GM19463 (cell line): ENCODE measurements around the gene KRT6C.

Experiments
- ATAC-seq: cut with Tn5 transposase; IDR thresholded peaks from one replicate; pipeline ENCODE4 v1.9.1; 2021; ENCODE audit warnings: mild to moderate bottlenecking, moderate library complexity; ENCODE audit not compliant: unreplicated experiment

The KRT6C gene

GRCh38 chr12:52473768-52474167 is at the start of gene KRT6C:
Gene KRT6C (minus strand): TSS chr12:52473805. CDS start chr12:52473737, 68 bp downstream.
- ATAC-seq: no peak

GRCh38 chr12:52522346-52523011 is 48.9 kb upstream of the KRT6C start:
- no peak for ATAC-seq

GRCh38 chr12:52521568-52522266 is 48.1 kb upstream of the KRT6C start:
- ATAC-seq: no peak

DNA sequence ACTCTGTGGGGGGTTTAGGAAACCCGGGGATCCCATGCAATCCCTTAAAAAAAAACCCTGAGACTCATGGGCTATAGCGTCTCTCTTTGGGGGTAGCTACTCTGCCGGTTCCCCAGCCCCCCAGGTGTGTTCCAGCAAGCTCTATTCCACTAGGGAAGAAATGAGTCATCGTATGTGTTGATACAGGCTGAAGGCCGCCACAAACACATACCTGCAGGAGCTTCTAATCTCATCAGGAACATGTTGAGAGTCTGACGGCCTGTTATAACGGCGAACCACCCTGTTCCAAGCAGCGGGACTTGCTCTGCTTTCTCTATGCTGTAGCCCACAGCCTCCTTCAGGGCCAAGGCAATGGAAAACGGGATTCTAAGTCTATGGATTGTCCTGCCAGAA is 47.6 kb upstream of the KRT6C start:
- no peak for ATAC-seq

GRCh38 chr12:52519826-52520662 is 46.4 kb upstream of the KRT6C start, which contains the start of gene KRT5:
Gene KRT5 (minus strand): TSS chr12:52520394. CDS start chr12:52520296, 98 bp downstream.
- ATAC-seq: no peak

DNA sequence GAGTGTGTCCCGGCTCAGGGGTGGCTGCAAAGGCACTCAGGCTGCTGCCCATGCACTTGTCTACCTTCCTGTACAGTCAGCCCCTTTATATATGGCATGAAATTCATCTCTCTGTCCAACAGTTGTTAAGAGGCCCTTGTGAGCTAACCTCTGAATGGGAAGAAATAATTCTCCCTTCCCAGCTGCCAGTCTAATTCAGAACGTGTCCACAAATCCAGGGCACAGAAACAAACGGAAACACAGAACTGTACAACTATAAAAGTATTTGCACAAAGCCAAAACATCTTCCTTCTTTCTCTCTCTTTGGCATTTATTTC is 45.7 kb upstream of the KRT6C start:
- ATAC-seq: no peak

GRCh38 chr12:52518574-52519386 is 45.2 kb upstream of the KRT6C start:
- ATAC-seq: no peak

DNA sequence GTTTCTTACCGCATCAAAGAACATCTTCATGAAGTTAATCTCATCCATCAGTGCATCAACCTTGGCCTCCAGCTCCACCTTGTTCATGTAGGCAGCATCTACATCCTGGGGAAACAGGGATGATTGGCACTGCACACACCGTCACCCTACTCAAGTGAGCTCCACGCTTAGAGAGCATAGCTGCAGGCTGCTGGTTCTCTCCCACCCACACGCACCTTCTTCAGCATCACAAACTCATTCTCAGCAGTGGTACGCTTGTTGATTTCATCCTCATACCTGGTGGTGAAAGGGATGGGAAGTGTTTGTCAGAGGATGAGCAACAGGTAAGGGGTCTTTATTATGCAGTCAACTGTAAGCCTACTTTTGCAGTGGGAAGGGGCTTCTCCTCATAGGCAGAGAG is 44.3 kb upstream of the KRT6C start:
- ATAC-seq: no peak

DNA sequence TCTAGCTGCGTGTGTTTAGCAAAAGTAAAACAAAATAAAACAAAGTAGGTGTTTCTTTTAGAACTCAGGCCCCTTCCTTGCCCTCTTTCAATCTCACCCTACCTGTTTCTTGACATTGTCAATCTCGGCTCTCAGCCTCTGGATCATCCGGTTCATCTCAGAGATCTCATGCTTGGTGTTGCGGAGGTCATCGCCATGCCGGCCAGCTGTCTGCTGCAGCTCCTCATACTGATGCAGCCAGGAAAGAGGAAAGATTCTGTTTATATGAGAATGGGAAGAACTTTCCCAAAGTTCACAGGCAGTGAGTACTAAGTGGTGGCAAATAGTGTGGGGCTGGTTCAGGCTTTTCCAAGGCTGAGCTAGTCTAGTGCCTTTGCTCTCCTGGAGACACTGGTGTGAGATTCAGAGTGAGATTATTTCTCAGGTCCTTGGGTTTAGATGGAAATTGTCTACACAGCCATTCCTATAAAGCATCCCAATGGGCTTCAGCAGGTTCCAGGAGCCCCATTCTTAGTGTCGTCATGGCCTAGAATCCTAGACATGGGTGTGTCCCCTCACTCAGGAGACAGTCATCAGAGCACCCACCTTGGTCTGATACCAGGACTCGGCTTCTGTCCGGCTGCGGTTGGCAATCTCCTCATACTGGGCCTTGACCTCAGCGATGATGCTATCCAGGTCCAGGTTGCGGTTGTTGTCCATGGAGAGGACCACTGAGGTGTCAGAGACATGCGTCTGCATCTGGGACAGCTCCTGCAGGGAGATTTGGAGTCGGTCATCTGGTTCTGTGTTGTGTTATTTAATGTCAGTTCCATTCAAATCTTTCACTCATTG is 43.6 kb upstream of the KRT6C start:
- no peak for ATAC-seq

GRCh38 chr12:52515927-52516831 is 42.6 kb upstream of the KRT6C start:
- ATAC-seq: no peak

DNA sequence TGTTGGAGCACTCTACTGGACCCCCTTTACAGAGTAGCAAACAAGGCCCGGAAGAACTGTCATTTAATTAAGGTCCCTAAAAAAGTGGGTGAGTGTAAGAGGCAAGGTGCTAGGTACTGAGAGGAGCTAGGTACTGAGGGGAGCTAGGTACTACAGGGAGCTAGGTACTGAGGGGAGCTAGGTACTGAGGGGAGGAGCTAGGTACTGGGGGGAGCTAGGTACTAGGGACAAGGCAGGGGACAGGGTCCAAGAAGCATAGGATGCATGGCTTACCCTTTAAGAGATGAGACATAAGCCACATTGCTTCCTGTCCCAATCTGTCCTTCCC is 41.7 kb upstream of the KRT6C start:
- no peak for ATAC-seq

DNA sequence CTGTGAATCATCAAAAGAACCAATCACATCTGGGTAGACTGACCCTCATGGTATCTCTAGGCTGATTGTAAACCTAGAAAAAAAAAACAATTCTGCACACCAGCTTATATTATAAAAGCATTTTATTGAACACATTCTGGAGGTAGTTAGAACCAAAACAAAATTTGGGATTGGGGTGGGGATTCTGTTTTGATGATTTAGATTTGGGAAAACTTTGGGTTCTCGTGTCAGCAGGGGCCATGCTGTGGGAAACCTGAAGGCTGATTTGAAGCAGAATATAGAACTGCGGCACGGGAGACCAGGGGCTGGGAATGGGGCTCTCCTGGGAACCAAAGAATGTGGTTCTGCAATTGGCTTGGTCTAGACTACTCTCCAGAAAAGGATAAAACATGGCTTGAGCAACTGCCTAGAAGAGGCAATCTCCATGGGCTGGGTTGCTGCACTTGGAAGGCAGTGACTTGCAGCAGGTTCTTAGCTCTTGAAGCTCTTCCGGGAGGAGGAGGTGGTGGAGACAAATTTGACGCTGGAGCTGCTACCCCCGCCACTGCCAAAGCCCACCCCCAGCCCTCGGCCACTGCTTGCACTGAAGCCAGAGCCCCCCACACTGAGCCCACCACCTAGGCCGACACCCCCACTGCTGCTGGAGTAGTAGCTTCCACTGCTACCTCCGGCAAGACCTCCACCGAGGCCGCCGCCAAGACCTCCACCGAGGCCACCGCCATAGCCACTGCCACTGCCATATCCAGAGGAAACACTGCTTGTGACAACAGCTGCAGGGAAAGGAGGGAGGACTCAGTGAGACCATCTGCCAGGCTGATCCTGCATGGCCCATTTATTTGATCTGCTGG is 41.1 kb upstream of the KRT6C start:
- no peak for ATAC-seq

DNA sequence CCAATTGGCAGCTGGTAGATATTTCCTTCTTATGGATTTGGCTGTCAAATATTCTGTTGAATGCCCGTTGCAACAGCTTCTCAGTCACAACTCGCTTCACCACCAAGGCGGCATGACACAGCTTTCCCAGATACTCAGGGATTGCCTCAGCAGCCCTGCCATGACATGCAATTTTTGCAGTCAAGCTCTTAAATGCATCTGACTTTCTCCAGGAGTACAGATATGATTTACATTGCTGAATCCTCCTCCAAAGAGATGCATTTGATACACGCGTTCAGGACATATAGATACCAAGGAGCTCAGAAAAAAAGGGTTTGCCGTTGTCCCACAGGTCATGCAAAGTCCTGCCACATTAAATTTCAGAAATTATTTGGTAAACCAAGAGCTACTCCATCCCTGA is 40.1 kb upstream of the KRT6C start:
- ATAC-seq: no peak

GRCh38 chr12:52508211-52508610 is 34.6 kb upstream of the KRT6C start:
- ATAC-seq: no peak

GRCh38 chr12:52506858-52507715 is 33.5 kb upstream of the KRT6C start:
- ATAC-seq: no peak

DNA sequence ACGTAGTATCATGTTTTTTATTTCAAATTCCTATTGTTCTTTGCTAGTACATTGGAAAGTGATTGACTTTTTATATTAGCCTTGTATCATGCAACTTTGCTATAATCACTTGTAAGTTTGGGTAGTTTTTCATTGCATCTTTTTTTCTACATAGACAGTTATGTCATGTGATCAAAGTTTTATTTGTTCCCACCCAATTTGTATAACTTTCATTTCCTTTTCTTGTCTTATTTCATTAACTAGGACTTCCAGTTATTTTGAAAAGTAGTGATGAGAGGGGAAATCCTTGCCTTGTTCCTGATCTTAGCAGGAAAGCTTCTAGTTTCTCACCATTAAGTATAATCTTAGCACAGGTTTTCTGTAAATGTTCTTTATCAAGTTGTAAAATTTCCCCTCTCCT is 29.3 kb upstream of the KRT6C start:
- ATAC-seq: no peak

- no peak for ATAC-seq
These were observed 27.9 kb upstream of the KRT6C start for GRCh38 chr12:52501490-52501889.
